Testis (tissue), 2 donors: ENCODE data around the gene PLXND1.

Experiments used
- POLR2A ChIP-seq: fragments of 450-650 bp; IDR thresholded peaks from one replicate; pipeline ENCODE4 v1.6.1; 2017; ENCODE audit warnings: antibody characterized with exemption, mild to moderate bottlenecking, moderate library complexity
- TF ChIP-seq, protein P1 (sequence below), 3 experiments: fragments of 450-650 bp in 2 of 3; fragments of 200-600 bp in 1 of 3; sonication (generic) in 1 of 3; IDR thresholded peaks; one replicate each; pipeline ENCODE4 v1.5.1; 2016 to 2019; ENCODE audit warnings: antibody characterized with exemption in 3 of 3, mild to moderate bottlenecking in 2 of 3, moderate library complexity in 1 of 3

DNA sequence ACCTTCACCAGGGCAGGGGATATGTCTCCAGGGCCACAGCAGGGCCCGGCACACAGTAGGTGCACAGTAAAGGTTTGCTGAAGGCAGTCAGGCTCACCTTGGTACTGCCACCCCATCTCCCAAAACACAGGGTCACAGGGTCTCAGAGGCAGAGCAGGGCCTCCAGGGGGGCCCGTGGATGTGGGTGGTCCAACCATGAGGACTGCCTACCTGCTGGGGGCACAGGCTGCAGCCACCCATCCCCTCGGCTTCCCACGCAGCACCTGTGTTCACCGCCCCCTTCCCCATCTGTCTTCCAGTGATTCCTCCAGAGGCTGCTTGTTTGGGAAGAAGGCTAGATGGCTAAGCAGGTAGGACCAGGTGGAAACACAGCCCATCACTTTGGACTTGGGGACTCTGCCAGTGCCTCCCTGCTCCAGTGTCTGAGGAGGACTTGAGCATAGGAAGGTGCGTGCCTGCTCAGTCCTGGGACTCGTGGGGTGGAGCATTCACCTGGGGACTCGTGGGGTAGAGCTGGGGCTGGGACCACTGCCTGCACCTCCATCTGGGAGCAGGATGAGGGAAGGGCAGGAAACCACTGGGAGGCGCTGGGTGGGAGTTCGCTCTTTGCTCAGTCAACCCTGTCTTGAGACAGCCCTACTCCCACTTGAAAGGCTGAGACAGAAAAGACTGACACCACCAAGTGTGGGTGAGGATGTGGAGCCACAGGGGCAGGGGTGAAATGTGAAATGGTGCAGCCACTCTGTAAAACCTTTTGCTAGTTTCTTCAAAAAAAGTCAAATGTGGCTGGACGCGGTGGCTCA, 18.8 kb upstream of the PLXND1 start:
- TF ChIP-seq, protein P1, sequence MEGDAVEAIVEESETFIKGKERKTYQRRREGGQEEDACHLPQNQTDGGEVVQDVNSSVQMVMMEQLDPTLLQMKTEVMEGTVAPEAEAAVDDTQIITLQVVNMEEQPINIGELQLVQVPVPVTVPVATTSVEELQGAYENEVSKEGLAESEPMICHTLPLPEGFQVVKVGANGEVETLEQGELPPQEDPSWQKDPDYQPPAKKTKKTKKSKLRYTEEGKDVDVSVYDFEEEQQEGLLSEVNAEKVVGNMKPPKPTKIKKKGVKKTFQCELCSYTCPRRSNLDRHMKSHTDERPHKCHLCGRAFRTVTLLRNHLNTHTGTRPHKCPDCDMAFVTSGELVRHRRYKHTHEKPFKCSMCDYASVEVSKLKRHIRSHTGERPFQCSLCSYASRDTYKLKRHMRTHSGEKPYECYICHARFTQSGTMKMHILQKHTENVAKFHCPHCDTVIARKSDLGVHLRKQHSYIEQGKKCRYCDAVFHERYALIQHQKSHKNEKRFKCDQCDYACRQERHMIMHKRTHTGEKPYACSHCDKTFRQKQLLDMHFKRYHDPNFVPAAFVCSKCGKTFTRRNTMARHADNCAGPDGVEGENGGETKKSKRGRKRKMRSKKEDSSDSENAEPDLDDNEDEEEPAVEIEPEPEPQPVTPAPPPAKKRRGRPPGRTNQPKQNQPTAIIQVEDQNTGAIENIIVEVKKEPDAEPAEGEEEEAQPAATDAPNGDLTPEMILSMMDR (IDR thresholded peaks at IDR 0.05), result no peak
- no peak for TF ChIP-seq POLR2A
